ENCODE results near the gene LETMD1. TPM values are rescaled to one million over a fixed set of nuclear protein-coding genes. Genes with fewer than 3 reads are reported as not detected.

LETMD1 gene
- total RNA-seq: 10 to 100 TPM; 69.6 to 89.3 (median 80.9) TPM

DNA sequence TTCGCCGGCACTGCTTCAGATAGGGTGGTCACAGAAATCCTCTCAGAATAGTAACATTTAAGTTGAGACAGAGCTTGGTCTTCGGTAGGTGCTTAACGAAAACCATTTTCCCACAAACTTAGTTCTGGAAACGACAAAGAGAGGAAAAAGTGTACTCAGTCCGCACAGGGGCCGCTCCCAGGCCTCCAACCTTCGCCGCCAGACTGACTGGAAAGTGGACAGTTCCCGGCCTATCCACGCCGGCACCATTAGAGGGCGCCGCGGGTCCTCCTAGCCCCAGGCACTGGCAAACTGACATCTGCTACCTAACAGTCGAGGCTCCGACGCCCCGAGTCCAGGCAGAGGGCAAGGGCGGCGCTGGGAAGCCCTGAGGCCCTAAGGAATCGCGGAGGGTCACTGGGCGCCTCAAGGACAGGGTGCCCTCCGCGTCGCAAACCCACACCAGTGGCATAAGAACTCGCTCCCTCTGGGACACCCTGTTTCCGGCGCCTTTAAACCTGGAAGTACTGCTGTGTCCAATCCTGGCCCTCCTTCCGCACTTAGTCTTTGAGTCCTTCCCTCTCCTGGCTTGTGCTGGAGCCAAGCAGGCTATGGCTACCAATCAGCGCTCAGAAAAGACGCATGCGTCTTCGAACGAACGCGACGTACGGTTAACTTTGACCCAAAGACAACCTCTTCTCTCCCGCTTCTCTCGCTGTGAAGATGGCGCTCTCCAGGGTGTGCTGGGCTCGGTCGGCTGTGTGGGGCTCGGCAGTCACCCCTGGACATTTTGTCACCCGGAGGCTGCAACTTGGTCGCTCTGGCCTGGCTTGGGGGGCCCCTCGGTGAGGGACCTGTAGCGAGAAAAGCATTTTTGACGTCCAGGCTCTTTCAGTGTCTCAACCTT is at the start of gene LETMD1:
TSS of gene LETMD1 (plus strand) at position 673 of the 886 bp plus-strand sequence. CDS start at position 703, 30 bp downstream.
- TF ChIP-seq, protein P1, sequence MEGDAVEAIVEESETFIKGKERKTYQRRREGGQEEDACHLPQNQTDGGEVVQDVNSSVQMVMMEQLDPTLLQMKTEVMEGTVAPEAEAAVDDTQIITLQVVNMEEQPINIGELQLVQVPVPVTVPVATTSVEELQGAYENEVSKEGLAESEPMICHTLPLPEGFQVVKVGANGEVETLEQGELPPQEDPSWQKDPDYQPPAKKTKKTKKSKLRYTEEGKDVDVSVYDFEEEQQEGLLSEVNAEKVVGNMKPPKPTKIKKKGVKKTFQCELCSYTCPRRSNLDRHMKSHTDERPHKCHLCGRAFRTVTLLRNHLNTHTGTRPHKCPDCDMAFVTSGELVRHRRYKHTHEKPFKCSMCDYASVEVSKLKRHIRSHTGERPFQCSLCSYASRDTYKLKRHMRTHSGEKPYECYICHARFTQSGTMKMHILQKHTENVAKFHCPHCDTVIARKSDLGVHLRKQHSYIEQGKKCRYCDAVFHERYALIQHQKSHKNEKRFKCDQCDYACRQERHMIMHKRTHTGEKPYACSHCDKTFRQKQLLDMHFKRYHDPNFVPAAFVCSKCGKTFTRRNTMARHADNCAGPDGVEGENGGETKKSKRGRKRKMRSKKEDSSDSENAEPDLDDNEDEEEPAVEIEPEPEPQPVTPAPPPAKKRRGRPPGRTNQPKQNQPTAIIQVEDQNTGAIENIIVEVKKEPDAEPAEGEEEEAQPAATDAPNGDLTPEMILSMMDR (IDR thresholded peaks at IDR 0.05; ENCODE audit: low read depth): no peak

DNA sequence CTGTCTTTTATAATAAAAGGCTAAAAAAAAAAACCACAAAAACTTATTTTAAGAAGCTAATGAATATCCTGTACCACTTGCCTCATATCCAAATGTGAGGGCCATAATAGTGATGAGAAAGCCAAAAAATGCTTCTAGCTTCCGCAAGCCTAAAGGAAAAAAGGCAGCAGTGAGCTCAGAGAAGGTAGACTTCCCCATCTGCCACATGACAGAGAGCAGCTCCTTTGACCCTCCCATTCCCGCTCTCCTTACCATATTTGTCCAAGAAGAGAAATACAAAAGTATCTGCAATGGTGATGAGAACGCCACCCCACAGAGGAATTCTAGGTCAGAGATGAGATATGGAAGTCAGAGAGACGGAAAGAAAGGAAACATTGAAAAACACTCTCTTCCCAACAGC is 49.0 kb upstream of the LETMD1 start:
- TF ChIP-seq, protein P1 (IDR thresholded peaks at IDR 0.05; ENCODE audit: low read depth): no peak

- TF ChIP-seq, protein P1 (IDR thresholded peaks at IDR 0.05; ENCODE audit: low read depth): no peak
These were observed 47.9 kb upstream of the LETMD1 start for GRCh38 chr12:51000245-51000644.

GRCh38 chr12:51001799-51002198 is 46.3 kb upstream of the LETMD1 start:
- TF ChIP-seq, protein P1 (IDR thresholded peaks at IDR 0.05; ENCODE audit: low read depth): no peak

DNA sequence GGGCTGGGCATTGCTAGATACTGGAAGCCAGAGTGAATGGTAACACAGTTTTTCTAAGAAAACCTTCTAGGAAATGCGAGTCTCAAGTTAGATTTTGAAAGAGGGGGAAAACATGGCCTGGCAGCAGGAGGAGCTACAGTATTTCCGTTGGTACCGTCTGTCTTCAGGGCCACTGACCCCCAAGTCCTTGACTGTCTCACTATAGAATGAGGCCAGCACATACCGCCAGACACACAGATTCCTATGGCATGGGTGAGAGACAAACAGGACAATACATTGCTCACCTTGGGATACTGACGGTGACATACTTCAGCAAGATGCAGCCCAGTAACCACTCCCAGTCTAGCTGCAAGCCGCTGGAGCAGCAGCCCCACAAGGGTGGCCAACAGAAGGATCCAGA is 43.6 kb upstream of the LETMD1 start:
- TF ChIP-seq, protein P1 (IDR thresholded peaks at IDR 0.05; ENCODE audit: low read depth): no peak

- TF ChIP-seq, protein P1 (IDR thresholded peaks at IDR 0.05; ENCODE audit: low read depth): no peak
These were observed 43.1 kb upstream of the LETMD1 start for GRCh38 chr12:51005030-51005429.

- TF ChIP-seq, protein P1 (IDR thresholded peaks at IDR 0.05; ENCODE audit: low read depth): no peak
These were observed 42.5 kb upstream of the LETMD1 start for GRCh38 chr12:51005671-51006070.
